AG04449 (cell line): Measurements from ENCODE around the gene AGAP5.

ENCODE experiments used
- CTCF ChIA-PET: fragments of 350-600 bp; formaldehyde crosslinking; extraction: SDS; loops from one replicate; lab custom pipeline; 2021; ENCODE audit warnings: antibody characterized with exemption; lab: Yijun Ruan, JAX
- POLR2A ChIA-PET: fragments of 400-600, 350-600 bp; formaldehyde crosslinking; extraction: SDS; loops from one replicate; lab custom pipeline; 2020; ENCODE audit warnings: antibody characterized with exemption, inconsistent platforms; lab: Yijun Ruan, JAX
- DNase-seq: peaks from one replicate; pipeline ENCODE4 v3.0.0-alpha.2; 2010; ENCODE audit warnings: low read depth, low spot score
- H3K4me3 ChIP-seq: 2 replicates; pipeline ENCODE4 v1.5.1; 2011; ENCODE audit warnings: low read depth, mild to moderate bottlenecking, control low read depth, low read length
- TF ChIP-seq, protein P1 (sequence below): IDR thresholded peaks from one replicate; pipeline ENCODE4 v1.5.1; 2011; ENCODE audit warnings: mild to moderate bottlenecking, moderate library complexity, low read length, control low read depth, inconsistent platforms; ENCODE audit not compliant: insufficient read depth; ENCODE audit errors: missing control alignments

AGAP5 gene

DNA sequence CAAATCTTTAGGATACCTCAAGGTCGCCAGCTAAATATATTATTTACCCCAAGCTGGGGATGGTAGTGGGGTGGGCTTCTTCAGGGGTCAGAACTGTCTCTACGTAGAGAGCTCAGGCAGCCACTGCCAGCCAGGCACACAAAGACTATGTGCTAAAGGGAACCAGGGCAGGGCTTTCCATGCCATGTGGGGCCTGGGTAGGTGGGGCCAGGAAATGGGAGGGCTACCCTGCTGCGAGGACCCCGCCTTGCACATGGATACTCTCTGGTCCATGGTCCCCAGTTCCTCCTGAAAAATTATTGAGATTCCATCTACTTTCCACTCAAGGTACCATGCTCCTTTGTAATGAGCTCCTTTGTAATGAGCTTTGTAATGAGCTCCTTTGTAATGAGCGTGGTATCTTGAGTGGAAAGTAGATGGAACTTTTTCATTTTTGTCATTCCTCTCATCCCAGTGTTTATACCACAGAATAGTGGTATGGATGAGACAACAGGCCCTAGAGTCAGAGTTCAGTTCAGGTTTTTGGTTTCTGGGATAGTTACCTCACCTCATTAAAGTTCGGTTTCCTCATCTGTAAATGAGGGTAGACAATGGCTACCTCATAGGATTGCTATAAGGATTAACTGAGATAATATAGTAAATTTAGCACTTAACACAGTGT, 47.9 kb downstream of the AGAP5 start:
- ChIA-PET POLR2A (interaction anchor here (1.6 kb wide), 1 partner anchor 154 kb away, joined by 5 read pairs; the partner anchor contains the start of gene PPP3CB), CTCF (interaction anchor here (30.3 kb wide), 1 partner anchor 121 kb away, joined by 560 read pairs; no protein-coding TSS in a partner anchor)
- TF ChIP-seq, protein P1, sequence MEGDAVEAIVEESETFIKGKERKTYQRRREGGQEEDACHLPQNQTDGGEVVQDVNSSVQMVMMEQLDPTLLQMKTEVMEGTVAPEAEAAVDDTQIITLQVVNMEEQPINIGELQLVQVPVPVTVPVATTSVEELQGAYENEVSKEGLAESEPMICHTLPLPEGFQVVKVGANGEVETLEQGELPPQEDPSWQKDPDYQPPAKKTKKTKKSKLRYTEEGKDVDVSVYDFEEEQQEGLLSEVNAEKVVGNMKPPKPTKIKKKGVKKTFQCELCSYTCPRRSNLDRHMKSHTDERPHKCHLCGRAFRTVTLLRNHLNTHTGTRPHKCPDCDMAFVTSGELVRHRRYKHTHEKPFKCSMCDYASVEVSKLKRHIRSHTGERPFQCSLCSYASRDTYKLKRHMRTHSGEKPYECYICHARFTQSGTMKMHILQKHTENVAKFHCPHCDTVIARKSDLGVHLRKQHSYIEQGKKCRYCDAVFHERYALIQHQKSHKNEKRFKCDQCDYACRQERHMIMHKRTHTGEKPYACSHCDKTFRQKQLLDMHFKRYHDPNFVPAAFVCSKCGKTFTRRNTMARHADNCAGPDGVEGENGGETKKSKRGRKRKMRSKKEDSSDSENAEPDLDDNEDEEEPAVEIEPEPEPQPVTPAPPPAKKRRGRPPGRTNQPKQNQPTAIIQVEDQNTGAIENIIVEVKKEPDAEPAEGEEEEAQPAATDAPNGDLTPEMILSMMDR, result no peak
- no peak overlapping the region for H3K4me3 ChIP-seq
- DNase-seq, result no peak

DNA sequence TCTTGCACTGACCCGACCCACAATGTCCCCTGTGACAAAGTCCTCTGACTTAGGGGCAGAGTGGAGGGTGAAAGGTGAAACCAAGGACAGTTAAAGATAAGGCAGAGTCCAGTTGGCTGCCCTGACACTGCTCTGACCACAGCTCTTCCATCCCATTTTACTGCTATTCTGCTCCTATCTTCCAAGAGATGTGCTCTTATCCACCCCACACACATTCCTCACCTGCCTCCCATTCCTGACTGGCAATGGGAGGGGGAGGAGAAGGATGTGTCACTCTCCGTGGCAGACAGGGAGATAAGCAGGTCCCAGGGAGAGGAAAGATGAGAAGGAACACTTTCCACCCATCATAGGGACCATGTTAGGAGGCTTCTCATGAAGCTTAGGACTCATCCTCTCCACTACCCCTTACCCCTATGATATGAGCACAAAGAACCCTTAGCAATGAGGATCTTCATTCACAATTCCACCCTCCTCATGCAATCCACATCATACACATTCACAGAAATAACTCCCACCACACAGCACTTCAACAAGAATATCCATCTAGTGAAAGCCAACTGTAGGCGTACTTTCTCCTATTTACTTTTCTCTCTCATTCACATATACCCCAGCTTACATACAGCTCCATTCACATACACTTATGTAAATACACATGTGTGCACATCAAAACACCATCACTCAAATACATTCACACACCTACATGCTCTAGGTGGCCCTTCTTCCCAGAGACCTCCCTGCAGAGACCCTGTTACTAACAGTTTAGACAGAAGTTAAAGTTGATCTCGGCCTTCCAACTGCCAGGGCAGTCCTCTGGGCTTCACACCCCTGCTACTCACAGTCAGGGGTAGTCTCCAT, 48.7 kb downstream of the AGAP5 start:
- TF ChIP-seq, protein P1, result no peak
- POLR2A ChIA-PET, result interaction anchor here (1.6 kb wide), 1 partner anchor 153 kb away, joined by 5 read pairs; the partner anchor contains the start of gene PPP3CB
- DNase-seq, result no peak
- CTCF ChIA-PET, result interaction anchor here (0.6 to 30.3 kb wide), 5 partner anchors 9 to 168 kb away, joined by 3 to 560 read pairs (median 3); no protein-coding TSS in a partner anchor
- no peak overlapping the region for H3K4me3 ChIP-seq

DNA sequence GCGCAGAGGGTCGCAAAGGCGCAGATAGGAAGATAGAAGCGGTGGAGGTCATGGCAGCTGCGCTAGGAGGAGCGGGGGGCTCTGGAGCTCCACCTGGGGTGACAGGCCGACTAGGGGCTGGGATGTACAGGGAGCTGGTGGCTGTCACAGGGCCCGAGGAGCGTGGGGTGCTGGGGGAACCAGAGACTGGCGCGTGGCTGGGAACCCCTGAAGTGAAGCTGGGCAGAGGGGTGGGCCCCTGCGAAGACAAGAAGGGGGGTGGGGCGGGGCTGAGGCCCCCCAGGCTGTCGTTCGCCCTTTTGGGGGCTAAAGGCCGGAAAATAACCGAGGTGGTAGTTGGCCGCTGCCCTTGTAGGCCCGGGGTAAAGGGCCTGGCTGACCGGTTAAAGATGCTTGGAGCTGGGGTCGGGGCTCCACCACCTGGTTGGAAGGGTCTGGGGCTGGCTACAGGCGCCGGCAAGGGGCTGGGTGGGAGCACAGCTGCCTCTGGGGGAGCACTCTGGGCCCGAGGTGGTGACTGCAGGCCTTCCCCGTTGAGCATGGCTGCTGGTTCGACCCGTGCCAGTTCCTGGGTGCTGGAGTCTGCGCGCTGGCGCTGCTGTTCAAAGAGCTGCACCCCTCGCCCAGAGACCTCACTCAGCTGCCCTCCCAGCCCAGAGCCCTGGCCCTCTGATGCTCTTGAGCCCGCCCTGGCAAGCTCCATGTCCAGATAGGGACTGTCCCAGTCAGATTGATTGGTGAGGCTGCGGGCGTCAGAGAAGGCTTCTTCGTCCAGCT, 49.8 kb downstream of the AGAP5 start:
- no peak for DNase-seq
- H3K4me3 ChIP-seq, result peak overlapping the region; percentile 46
- TF ChIP-seq, protein P1, result no peak
- ChIA-PET POLR2A (no interaction called here), CTCF (interaction anchor here (0.7 to 30.3 kb wide), 6 partner anchors 10 to 119 kb away, joined by 3 to 560 read pairs (median 3); no protein-coding TSS in a partner anchor)

DNA sequence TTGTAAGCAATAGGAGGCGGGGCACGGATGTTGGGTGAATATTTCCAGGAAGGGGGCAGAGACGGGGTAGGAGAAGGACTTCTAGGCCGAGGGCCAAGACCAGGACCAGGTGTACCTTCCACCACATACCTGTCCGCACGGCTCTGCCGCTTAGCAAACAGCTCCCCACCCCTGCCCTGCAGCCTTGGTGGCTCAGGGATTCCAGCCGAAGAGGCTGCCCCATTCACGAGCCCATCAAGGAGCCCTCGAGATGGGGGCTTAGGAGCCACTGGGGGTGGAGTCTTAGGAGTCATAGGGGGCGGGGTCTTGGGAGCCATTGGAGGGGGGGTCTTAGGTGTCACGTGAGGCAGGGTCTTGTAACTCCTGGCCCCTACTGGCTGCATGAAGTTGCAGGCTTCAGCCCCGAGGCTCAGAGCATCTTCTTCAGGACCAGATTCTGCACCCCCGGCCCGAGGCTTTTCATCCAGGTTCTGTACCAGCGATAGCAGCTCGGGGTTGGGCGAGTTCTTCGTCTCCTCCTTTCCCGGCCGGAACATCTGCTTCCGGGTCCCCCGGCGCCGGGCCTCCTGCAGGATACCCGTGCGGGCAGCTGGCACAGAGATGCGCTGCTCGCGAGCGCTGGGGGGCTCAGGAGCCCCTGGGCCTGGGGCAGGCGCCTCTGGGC, 50.6 kb downstream of the AGAP5 start:
- DNase-seq, result no peak
- CTCF ChIA-PET, result interaction anchor here (1.0 to 30.3 kb wide), 4 partner anchors 10 to 125 kb away, joined by 3 to 560 read pairs (median 32); no protein-coding TSS in a partner anchor
- POLR2A ChIA-PET, result no interaction called here
- peak overlapping the region; percentile 46 for H3K4me3 ChIP-seq
- TF ChIP-seq, protein P1, result no peak

DNA sequence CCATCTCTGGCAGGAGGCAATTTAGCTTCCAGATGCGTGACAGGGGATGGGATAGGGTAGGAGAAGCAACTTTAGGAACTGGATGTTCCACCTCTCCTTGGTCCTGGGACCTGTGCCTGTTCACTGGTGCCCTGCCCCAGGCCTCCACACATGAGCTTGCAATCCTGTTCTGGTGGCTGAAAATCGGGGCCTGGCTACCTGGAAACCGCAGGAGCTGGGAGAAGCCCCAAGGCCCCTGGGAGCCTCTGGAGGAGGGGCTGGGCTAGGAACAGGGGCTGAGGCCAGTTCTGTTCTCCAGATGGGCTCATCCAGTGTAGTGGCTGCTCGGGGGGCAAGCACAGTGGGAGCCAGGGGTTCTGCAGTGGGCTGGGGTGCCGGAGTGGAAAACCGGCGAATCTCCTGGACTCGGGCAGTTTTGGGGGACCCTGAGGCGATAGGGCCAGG, 51.3 kb downstream of the AGAP5 start:
- CTCF ChIA-PET, result interaction anchor here (0.7 to 30.3 kb wide), 6 partner anchors 13 to 129 kb away, joined by 3 to 560 read pairs (median 38); no protein-coding TSS in a partner anchor
- POLR2A ChIA-PET, result no interaction called here

More for the DNA sequence above, 51.3 kb downstream of the AGAP5 start:
- no peak overlapping the region for H3K4me3 ChIP-seq
- TF ChIP-seq, protein P1, result no peak
- no peak for DNase-seq
